Astrocyte of the cerebellum (primary cell): ENCODE results near the gene KCNK2.

ENCODE experiments used
- DNase-seq: peaks from one replicate; pipeline ENCODE4 v3.0.0-alpha.2; 2011; ENCODE audit warnings: low read depth
- H3K4me3 ChIP-seq: 2 replicates; pipeline ENCODE4 v1.5.1; 2011; ENCODE audit warnings: mild to moderate bottlenecking, low read depth, low read length, moderate library complexity
- CTCF ChIP-seq: IDR thresholded peaks from 2 replicates; pipeline ENCODE4 v1.5.1; 2012; ENCODE audit warnings: low read length, low read depth, moderate library complexity, mild to moderate bottlenecking; ENCODE audit errors: missing control alignments
- in situ Hi-C: cut with HindIII; loops from 2 replicates; pipeline ENCODE4 v1.10.0; 2017; ENCODE audit warnings: low sequenced_read_pairs

The KCNK2 gene

GRCh38 chr1:215119719-215120365 lies 37.3 kb downstream of the KCNK2 start:
- no peak for DNase-seq
- H3K4me3 ChIP-seq = no peak overlapping the region
- TF ChIP-seq CTCF = no peak
- in situ Hi-C loops = no loop called here

DNA sequence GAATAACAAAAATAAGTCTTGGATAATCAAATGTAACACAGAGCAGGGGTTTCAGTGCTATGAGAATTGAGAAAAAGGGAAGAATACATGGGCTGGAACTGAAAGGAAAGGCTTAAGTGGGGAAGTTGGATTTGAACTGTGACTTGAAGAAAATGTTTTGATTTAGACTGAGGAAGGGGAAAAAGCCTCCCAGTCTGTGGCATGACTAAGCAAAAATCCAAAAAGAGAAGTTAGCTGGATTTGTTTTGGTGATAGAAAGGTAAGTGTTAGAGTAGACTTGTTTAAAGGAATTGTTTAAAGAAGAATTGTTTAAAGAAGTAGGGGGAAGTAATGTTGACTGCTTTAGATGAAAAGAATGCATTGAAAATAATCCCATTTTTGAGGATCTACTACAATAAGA lies 46.0 kb downstream of the KCNK2 start:
- no peak for TF ChIP-seq CTCF
- in situ Hi-C loops = no loop called here
- DNase-seq = no peak
- no peak overlapping the region for H3K4me3 ChIP-seq

GRCh38 chr1:215131291-215131690 lies 48.8 kb downstream of the KCNK2 start:
- no peak for TF ChIP-seq CTCF
- no peak for DNase-seq
- in situ Hi-C loops = no loop called here
- H3K4me3 ChIP-seq = no peak overlapping the region

DNA sequence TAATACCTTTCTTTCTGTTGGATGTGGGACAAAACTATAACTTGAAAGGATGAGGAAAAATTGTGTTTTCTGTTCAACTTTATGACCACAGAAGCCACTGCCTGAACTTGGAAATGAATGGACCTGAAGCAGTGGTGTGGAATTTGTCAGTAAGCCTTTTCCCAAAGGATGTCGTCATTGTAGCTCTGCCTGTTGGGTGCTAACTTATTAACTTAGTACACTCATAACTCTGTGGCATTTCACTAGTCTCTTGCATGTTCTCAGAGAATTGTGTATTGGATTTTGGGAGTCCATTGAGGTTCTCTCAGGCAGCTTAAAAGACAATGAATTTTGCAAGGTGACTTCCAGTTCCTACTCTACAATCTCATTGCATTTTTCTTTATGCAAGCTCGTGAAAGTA lies 49.6 kb downstream of the KCNK2 start:
- H3K4me3 ChIP-seq = no peak overlapping the region
- in situ Hi-C loops = no loop called here
- TF ChIP-seq CTCF = no peak
- peak; percentile 64 for DNase-seq

DNA sequence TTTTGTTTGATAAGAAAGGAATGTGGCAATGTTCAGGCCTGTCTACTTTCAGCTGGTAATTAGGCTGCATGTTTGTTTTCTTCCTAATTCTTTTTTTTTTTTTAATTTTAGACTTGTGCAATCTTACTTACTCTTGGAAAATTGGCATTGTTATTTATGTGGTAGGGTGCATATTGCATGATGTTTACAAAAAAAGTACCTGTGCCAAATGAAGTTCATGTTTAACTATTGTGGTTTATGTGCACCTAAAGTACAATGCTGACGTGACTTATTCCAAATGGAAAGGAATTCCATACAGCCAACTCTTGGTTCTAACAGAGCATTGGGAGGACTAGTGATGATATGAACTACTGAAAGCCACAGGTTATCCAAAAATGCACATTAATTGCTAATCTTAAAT lies 51.0 kb downstream of the KCNK2 start:
- no peak for TF ChIP-seq CTCF
- in situ Hi-C loops = no loop called here

DNA sequence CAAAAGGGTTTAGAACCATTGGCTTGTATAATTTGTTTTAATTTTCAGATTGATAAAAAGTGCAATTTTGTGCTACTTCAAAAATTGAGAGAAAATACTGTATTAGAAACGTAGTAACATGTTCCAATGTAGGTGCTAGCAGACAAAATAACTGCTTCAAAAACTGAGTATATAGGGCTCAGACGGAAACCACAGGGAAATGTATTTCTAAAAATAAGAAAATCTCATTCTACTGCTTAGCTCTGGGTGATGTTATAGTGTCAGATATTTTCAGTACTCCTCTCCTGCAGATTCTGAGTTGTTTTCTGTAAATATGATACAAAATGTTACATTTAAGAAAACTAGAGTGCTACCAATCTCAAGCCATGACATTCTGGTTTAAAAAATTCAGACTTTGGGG lies 55.4 kb downstream of the KCNK2 start:
- in situ Hi-C loops = no loop called here
- no peak for DNase-seq
- H3K4me3 ChIP-seq = no peak overlapping the region
- TF ChIP-seq CTCF = no peak

More for the DNA sequence above, 51.0 kb downstream of the KCNK2 start:
- no peak for DNase-seq
- H3K4me3 ChIP-seq = no peak overlapping the region
